Epithelial cell of umbilical artery (primary cell): Measurements from ENCODE around the gene NT5C3A. TPM values are rescaled to one million over a fixed set of nuclear protein-coding genes. Genes with fewer than 3 reads are reported as not detected.

ENCODE experiments used
- total RNA-seq: library from RNA; depleted of rRNA; stranded (reverse); fragments of >200 nt; gene quantifications from 2 replicates; pipeline ENCODE4 v1.2.3, GENCODE V29; 2014

Gene NT5C3A
- 21.4 and 25.1 TPM in 2 replicates for total RNA-seq

DNA sequence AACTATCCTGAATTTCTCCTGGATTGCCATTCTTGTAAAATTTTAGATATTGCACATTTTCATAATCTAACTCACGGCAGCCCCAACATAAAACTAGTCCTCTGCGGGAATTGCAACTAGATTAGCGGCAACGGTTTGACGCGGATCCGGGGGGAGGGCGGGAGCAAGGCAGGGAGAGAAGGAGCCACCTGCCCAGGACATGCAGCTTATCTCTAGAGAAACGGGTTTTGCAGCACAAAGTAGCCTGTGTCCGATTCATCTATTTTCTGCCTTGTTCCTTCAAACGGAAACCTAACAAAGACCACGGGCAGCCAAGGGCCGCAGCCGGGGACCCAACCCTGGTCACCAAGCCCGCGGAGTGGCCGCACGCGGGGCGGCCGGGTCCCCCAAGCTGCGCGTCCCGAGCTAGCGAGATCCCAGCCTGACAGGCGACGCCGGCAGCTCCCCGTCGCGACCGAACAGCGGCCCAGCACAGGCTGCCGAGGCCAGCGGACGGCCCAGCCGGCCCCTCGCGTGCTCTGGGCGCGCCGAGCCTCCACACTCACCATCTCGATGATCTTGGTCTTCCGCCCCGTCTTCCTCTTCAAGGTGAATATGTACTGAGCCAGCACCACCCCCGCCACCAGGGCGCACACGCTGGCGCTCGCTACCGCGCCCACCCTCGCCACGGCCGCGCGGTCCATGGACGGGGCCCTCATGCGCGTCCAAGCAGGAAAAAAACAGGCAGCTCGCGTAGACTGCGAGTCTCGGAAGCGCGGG lies at the start of gene NT5C3A:
Gene NT5C3A, minus strand, starts transcription at position 754 of the 759 bp plus-strand sequence. Its CDS starts 71 bp downstream, at position 683.

DNA sequence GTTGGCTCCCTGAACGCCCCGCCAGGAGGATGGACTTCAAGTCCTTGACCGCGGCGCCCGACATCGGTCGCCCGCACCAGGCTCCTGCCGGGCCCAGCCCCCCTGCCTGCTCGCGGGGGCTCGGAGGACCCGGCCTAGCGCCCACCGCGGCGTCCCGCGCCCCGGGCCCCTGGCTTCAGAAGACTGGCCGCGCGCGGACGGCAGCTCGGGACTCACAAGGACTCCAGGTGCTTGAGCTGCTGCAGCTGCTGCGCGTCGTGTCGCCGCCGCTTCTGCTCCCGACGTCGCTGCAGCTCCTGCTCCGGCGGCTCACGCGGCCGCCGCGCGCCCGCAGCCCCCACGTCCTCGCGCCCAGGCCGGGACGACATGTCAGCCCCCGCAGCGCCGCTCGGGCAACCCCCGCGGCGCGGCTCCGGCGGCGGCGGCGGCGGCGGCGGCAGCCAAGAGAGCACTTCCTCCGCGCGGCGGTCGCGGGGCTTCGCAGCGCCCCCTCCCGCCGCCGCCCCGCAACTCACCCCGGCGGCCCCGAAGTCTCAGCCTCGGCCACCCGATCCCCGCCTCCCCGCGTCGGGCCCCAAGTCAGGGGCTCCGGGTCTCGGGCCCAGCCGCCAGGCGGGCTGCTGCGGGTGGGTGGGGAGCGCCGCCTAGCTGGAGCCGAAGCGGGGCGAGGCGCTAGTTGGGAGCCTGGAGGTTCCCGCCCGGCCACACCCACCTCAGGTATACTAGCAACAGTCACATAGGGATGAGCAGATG lies 46.6 kb upstream of the NT5C3A start, which contains the start of gene RP9:
Gene RP9, minus strand, starts transcription at position 400 of the 753 bp plus-strand sequence. Its CDS starts 32 bp downstream, at position 368.

Other genes with a start within 250 kb of the NT5C3A start
- gene KBTBD2, start 171.0 kb downstream of the NT5C3A start, total RNA-seq: 62.9 and 81.2 TPM in 2 replicates
- gene FKBP9, start 105.3 kb downstream of the NT5C3A start, total RNA-seq: 109 and 145 TPM in 2 replicates
- 11.2 and 13.6 TPM in 2 replicates for gene RP9, start 46.6 kb upstream of the NT5C3A start, total RNA-seq
- 11.4 and 15.8 TPM in 2 replicates for gene BBS9, start 66.8 kb upstream of the NT5C3A start, total RNA-seq